HG02973 (cell line): Measurements from ENCODE around the gene ABHD13.

ENCODE experiments used
- ATAC-seq: cut with Tn5 transposase; IDR thresholded peaks from one replicate; pipeline ENCODE4 v1.9.1; 2021; ENCODE audit warnings: moderate library complexity; ENCODE audit not compliant: unreplicated experiment

The ABHD13 gene

DNA sequence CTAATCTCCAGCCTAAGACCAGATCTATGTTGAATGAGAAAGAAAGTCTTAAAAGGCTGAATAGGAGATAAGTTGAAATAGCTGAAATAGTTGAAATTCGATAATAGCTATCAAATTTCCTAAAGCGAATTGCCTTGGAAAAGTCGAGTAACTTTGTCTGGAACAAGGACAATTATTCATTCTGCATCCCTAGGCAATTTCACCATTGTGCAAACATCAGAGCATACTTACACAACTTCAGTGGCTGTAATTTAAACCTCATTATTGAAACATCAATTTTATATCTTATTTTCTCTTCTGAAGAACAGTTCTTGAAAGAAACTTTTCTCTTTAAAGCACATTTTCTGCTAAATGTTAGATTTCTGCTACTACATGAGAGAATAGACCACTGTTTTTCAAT, 64.9 kb downstream of the ABHD13 start:
- no peak for ATAC-seq
